Stimulated activated CD8-positive, alpha-beta memory T cell treated with anti-CD3 and anti-CD28 coated beads, Interleukin-12 subunit alpha, Interleukin-12 subunit beta, amount 100 ng/mL, for 24 hours (primary cell): ENCODE results near the gene KRT38.

ENCODE experiments used
- DNase-seq: peaks from one replicate; pipeline ENCODE4 v3.0.0-alpha.2; 2020; ENCODE audit errors: extremely low read depth

Gene KRT38

GRCh38 chr17:41440531-41441033 is at the start of gene KRT38:
Gene KRT38 (minus strand): TSS chr17:41440983. CDS start chr17:41440921, 62 bp downstream.
- DNase-seq, result no peak

- no peak for DNase-seq
Observed at GRCh38 chr17:41489531-41489930, 48.7 kb upstream of the KRT38 start, which contains the start of gene KRT36. Gene KRT36 (minus strand): TSS chr17:41489910. CDS start chr17:41489864, 46 bp downstream.

- DNase-seq, result no peak
Observed at GRCh38 chr17:41486809-41487530, 46.2 kb upstream of the KRT38 start.

- no peak for DNase-seq
Observed at GRCh38 chr17:41486316-41486715, 45.5 kb upstream of the KRT38 start.

GRCh38 chr17:41484920-41485904 is 44.4 kb upstream of the KRT38 start:
- no peak for DNase-seq

GRCh38 chr17:41483991-41484826 is 43.4 kb upstream of the KRT38 start:
- DNase-seq, result no peak

GRCh38 chr17:41483531-41483930 is 42.7 kb upstream of the KRT38 start:
- DNase-seq, result no peak

- no peak for DNase-seq
Observed at GRCh38 chr17:41481036-41481435, 40.3 kb upstream of the KRT38 start, which contains the start of gene KRT35. Gene KRT35 (minus strand): TSS chr17:41481151. CDS start chr17:41481097, 54 bp downstream.

- no peak for DNase-seq
Observed at GRCh38 chr17:41480581-41480980, 39.8 kb upstream of the KRT38 start.

GRCh38 chr17:41480136-41480535 is 39.4 kb upstream of the KRT38 start:
- no peak for DNase-seq

- no peak for DNase-seq
Observed at GRCh38 chr17:41478237-41478636, 37.5 kb upstream of the KRT38 start.

- DNase-seq, result no peak
Observed at GRCh38 chr17:41476866-41477815, 36.4 kb upstream of the KRT38 start.

- no peak for DNase-seq
Observed at GRCh38 chr17:41475421-41475820, 34.6 kb upstream of the KRT38 start.

- DNase-seq, result no peak
Observed at GRCh38 chr17:41474863-41475262, 34.1 kb upstream of the KRT38 start.

GRCh38 chr17:41468346-41468745 is 27.6 kb upstream of the KRT38 start:
- DNase-seq, result no peak

GRCh38 chr17:41467561-41467960 is 26.8 kb upstream of the KRT38 start:
- no peak for DNase-seq

GRCh38 chr17:41466988-41467387 is 26.2 kb upstream of the KRT38 start, which contains the start of gene KRT32:
Gene KRT32 (minus strand): TSS chr17:41467386. CDS start chr17:41467325, 61 bp downstream.
- DNase-seq, result no peak

- no peak for DNase-seq
Observed at GRCh38 chr17:41464682-41465081, 23.9 kb upstream of the KRT38 start.

GRCh38 chr17:41464173-41464572 is 23.4 kb upstream of the KRT38 start:
- no peak for DNase-seq

GRCh38 chr17:41463746-41464145 is 23.0 kb upstream of the KRT38 start:
- no peak for DNase-seq
